GM12875 (cell line): Measurements from ENCODE around the gene FUS.

Experiments
- H3K4me3 ChIP-seq: one replicate; pipeline ENCODE4 v1.5.1; 2011; ENCODE audit warnings: low read depth, low read length, control low read depth
- TF ChIP-seq, protein P1 (sequence below): IDR thresholded peaks from 2 replicates; pipeline ENCODE4 v1.5.1; 2011; ENCODE audit warnings: low read depth, mild to moderate bottlenecking, control low read depth, inconsistent platforms, low read length, moderate library complexity, borderline replicate concordance; ENCODE audit not compliant: insufficient read depth

The FUS gene

GRCh38 chr16:31179747-31180459, at the start of gene FUS:
Gene FUS (plus strand): TSS chr16:31180139. CDS start chr16:31180215, 76 bp downstream.
- TF ChIP-seq, protein P1, sequence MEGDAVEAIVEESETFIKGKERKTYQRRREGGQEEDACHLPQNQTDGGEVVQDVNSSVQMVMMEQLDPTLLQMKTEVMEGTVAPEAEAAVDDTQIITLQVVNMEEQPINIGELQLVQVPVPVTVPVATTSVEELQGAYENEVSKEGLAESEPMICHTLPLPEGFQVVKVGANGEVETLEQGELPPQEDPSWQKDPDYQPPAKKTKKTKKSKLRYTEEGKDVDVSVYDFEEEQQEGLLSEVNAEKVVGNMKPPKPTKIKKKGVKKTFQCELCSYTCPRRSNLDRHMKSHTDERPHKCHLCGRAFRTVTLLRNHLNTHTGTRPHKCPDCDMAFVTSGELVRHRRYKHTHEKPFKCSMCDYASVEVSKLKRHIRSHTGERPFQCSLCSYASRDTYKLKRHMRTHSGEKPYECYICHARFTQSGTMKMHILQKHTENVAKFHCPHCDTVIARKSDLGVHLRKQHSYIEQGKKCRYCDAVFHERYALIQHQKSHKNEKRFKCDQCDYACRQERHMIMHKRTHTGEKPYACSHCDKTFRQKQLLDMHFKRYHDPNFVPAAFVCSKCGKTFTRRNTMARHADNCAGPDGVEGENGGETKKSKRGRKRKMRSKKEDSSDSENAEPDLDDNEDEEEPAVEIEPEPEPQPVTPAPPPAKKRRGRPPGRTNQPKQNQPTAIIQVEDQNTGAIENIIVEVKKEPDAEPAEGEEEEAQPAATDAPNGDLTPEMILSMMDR, result no peak
- H3K4me3 ChIP-seq, result peak within 1 kb of the TSS; percentile 73

DNA sequence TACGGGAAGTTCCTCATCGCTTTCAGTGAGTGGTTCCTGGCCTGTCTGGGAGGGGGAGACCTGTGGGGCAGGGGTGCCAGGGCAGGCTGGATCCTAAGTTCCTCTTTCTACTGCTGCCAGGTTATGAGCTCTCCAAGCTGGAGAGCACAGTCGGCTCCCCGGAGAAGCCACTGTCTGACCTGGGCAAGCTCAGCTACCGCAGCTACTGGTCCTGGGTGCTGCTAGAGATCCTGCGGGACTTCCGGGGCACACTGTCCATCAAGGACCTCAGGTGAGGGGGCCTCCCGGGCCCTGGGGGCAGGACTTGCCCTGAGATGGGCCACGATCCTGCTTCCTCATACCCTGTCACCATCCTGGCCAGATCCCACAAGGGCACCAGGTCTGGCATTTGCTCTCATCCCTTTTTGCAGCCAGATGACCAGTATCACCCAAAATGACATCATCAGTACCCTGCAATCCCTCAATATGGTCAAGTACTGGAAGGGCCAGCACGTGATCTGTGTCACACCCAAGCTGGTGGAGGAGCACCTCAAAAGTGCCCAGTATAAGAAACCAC, 49.5 kb upstream of the FUS start:
- TF ChIP-seq, protein P1, result no peak

DNA sequence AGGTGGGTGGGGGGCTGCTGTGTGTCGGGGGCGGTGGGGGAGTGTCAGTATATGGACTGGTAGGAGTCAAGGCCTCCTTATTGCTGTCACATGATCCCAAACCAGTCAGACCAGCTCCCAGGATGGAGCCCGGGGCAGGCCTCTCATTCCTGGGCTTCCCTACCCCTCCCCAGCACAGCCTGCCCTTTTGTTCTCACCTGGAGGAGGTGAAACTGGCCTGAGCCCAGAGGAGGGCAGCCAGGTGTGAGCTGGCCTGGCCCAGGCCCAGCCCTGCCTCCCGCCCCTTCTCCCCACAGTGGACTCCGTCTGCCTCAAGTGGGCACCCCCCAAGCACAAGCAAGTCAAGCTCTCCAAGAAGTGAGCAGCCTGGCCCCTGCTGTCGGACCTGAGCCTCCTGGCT, 49.0 kb upstream of the FUS start:
- TF ChIP-seq, protein P1, result no peak
- no peak overlapping the region for H3K4me3 ChIP-seq

More for the DNA sequence above, 49.5 kb upstream of the FUS start:
- no peak overlapping the region for H3K4me3 ChIP-seq

DNA sequence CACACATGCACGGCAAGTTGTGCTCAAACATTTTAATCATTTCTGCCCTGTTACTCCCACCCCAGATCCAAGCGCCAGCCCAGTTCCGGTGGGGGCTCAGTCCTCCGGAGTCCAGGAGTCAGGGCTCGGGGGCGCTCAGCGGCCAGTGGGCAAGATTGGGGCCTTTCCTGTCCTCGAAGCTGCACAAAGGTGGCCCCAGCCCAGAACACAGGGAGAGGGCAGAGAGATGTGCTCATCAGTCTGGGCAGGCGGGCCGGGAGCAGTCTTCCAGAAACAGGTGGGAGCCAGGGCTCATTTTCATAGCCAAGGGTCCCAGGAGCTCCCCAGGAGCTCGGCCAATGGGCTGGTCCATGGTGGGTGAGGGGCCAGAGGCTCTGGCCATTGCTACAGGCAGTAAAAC, 48.5 kb upstream of the FUS start:
- TF ChIP-seq, protein P1, result no peak
- no peak overlapping the region for H3K4me3 ChIP-seq

DNA sequence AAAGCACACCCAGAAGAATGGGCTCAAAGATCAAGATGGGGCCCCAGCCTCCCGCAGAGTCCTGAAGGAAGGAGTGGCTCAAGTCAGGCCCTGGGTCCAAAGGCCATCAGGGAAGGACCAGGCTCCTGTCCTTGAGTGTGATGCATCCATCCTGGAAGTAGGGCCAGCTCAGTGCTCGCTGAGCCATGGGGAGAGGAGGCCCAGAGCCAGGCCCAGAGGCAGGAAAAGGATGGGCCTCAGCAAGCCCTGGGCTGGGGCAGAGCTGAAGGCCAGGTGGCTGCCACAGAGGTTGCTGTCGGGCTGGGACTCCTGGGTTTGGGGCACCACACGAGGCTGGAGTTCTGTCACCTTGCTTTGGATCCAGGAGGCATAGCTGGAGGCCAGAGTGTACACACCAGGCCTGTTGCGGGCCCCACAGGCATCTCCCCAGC, 48.1 kb upstream of the FUS start:
- H3K4me3 ChIP-seq, result no peak overlapping the region
- TF ChIP-seq, protein P1, result no peak

DNA sequence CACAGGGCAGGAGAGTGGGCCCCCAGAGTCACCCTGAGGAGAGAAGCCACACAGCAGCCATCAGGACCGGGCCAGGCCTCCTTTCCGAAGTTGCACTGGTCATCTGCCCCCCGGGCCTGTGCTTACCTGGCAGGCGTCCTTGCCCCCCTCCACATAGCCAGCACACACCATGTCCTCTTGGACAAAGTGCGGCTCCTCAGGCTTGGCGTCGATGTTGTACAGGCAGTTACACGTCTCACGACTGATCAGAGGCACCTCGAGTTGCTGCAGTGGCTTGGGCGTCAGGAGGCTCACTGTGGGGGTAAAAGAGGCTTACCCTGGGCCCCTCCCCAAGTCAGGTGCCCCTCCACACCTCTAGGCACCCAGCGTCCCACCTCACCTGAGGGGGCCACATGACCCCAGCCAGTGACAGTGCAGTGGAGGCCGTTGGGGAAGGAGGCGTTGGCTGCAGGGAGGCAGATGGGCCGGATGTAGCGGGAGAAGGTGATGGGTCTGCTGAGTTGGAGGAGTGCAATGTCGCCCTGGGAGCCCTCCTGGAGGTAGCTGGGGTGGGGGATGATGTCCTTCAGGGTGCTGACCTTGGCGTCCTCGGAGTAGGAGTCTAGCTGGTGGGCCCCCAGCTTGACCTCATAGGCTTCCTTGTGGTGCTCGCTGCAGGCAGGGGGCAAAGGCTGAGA, 47.5 kb upstream of the FUS start:
- TF ChIP-seq, protein P1, result no peak
- no peak overlapping the region for H3K4me3 ChIP-seq
